ENCODE measurements around the gene PRUNE2. TPM values are rescaled to one million over a fixed set of nuclear protein-coding genes. Genes with fewer than 3 reads are reported as not detected.

PRUNE2 gene
- total RNA-seq, 2 experiments from 2014 or later, result 0.38 to 0.44 TPM

DNA sequence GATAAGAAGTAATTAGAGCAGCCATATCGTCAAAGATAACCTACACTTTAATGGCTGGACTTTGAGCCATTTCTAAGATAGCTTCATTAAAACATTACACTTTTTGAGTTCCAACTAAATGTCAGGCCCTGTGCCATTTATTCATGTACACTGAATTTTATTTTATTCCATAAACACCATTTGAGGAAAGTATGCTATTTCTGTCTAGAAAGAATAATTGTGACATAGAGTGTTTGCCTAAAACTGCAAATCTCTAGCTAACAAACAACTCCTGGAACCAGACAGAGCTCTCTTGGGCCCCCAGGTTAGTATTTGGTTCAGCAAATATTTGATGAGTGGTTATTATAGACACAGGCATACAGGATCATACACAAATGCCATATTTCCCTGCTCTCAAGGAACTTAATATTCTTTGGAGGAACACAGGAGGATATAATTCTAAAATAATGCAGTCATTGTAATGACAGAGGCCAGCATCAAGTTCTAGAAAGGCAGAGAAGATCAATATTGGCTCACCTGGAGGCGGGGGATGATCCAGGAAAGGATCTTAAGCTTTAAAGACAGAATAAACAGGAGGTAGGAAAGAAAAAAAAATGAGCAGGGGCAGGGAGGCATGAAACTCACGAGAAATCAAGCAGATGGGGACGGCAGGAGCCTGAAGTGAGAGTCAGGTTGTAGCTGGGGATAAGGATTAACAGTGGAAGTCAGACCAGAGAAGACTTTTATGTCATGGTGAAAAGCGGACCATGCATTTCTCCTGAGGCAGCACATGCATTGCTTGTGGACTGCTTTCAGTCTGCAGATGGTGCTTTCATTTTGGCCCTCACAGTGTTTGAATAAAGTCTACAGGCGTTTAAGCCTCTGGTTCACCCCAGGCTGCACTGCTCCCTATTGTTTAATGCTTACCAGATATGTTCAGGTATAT is 319.3 kb downstream of the PRUNE2 start:
- Histone ChIP-seq H4K20me1 (ENCODE audit: insufficient read depth, low read length) (no peaks in the 10 kb centered on the region), H3K4me3 (ENCODE audit: low read depth, low read length, poor library complexity, severe bottlenecking) (no peak overlapping the region), H3K4me1 (ENCODE audit: insufficient read depth, low read length, poor library complexity, severe bottlenecking) (peaks cover 2% of the 10 kb centered on the region), H3K9me2 (ENCODE audit: insufficient read depth, low read length) (no peaks in the 10 kb centered on the region), H3K27ac (ENCODE audit: low read depth, low read length, poor library complexity, severe bottlenecking) (no peak overlapping the region), H3K36me3 (ENCODE audit: insufficient read depth, low read length) (no peaks in the 10 kb centered on the region), H3K4me2 (ENCODE audit: low read length) (no peak overlapping the region), H3K79me2 (ENCODE audit: insufficient read depth, low read depth, low read length) (no peaks in the 10 kb centered on the region), H3K9me3 (ENCODE audit: low read length) (no peaks in the 10 kb centered on the region), H2AFZ (ENCODE audit: low read length) (no peak overlapping the region)
- ChIA-PET POLR2A (interaction anchor here (0.6 to 2.0 kb wide), 4 partner anchors 17 to 134 kb away, joined by 3 to 7 read pairs (median 3); no protein-coding TSS in a partner anchor), CTCF (ENCODE audit: unreplicated experiment) (no interaction called here)
- no TSS peak for BruUV-seq (replicated peaks)
- TF ChIP-seq, protein P1, sequence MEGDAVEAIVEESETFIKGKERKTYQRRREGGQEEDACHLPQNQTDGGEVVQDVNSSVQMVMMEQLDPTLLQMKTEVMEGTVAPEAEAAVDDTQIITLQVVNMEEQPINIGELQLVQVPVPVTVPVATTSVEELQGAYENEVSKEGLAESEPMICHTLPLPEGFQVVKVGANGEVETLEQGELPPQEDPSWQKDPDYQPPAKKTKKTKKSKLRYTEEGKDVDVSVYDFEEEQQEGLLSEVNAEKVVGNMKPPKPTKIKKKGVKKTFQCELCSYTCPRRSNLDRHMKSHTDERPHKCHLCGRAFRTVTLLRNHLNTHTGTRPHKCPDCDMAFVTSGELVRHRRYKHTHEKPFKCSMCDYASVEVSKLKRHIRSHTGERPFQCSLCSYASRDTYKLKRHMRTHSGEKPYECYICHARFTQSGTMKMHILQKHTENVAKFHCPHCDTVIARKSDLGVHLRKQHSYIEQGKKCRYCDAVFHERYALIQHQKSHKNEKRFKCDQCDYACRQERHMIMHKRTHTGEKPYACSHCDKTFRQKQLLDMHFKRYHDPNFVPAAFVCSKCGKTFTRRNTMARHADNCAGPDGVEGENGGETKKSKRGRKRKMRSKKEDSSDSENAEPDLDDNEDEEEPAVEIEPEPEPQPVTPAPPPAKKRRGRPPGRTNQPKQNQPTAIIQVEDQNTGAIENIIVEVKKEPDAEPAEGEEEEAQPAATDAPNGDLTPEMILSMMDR (conservative IDR thresholded peaks at IDR 0.05; ENCODE audit: low read length), result no peak
- no peak for TF ChIP-seq EZH2phosphoT487 (IDR thresholded peaks at IDR 0.05; ENCODE audit: borderline replicate concordance, low read depth, low read length)
- intact Hi-C loops (cut with micrococcal nuclease; ENCODE audit: unreplicated experiment), result no loop called here
- DNase-seq (ENCODE audit: low spot score), result no peak

DNA sequence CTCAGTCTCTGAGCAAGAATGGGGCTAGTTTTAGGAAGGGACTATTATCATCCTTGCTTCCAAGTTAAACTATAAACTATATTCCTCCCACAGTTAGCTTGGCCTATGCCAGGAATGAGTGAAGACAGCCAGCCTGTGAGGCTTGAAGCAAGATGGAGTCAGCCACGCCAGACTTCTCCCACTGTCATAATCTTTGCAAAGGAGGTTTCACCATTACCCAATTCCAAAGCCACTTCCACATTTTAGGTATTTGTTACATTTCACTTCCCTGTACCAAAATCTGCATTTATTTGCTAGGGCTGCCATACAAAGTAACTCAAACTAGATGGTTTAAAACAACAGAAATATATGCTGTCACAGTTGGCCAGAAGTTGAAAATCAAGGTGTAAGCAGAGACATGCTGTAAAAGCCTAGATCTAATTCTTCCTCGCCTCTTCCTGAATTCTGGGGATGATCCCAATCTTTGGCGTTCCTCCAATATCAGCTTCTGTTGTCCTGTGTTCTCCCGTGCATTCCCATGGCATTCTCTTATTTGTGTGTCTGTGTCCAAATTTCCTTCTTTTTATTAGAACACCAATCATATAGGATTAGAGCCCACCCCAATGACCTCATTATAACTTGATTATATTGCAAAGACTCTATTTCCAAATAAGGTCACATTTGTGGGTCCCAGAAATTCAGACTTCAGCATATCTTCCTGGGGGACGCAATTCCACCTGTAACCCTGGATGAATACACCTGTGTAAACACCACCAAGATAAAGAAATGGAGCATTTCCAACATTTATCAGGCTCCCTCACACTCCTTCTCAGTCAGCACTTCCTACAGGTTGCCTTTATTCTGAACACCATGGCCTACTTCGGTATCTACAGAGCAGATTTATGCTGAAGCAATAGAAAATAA is 320.2 kb downstream of the PRUNE2 start:
- intact Hi-C loops (cut with micrococcal nuclease; ENCODE audit: unreplicated experiment), result no loop called here
- Histone ChIP-seq H3K4me3 (ENCODE audit: low read depth, low read length, poor library complexity, severe bottlenecking) (no peak overlapping the region), H3K9me2 (ENCODE audit: insufficient read depth, low read length) (no peaks in the 10 kb centered on the region), H3K4me2 (ENCODE audit: low read length) (no peak overlapping the region), H4K20me1 (ENCODE audit: insufficient read depth, low read length) (no peaks in the 10 kb centered on the region), H3K27ac (ENCODE audit: low read depth, low read length, poor library complexity, severe bottlenecking) (no peak overlapping the region), H3K4me1 (ENCODE audit: insufficient read depth, low read length, poor library complexity, severe bottlenecking) (peaks cover 11% of the 10 kb centered on the region), H3K36me3 (ENCODE audit: insufficient read depth, low read length) (no peaks in the 10 kb centered on the region), H3K9me3 (ENCODE audit: low read length) (no peaks in the 10 kb centered on the region), H2AFZ (ENCODE audit: low read length) (no peak overlapping the region), H3K79me2 (ENCODE audit: insufficient read depth, low read depth, low read length) (no peaks in the 10 kb centered on the region)
- ChIA-PET CTCF (ENCODE audit: unreplicated experiment) (no interaction called here), POLR2A (interaction anchor here (0.6 to 2.0 kb wide), 4 partner anchors 17 to 134 kb away, joined by 3 to 7 read pairs (median 3); no protein-coding TSS in a partner anchor)
- BruUV-seq (replicated peaks), result no TSS peak
- TF ChIP-seq EZH2phosphoT487 (IDR thresholded peaks at IDR 0.05; ENCODE audit: borderline replicate concordance, low read depth, low read length), result no peak
- TF ChIP-seq, protein P1 (conservative IDR thresholded peaks at IDR 0.05; ENCODE audit: low read length), result no peak
- DNase-seq (ENCODE audit: low spot score), result no peak

Data from OCI-LY7 (cell line).